Endothelial cell (in vitro differentiated cells): ENCODE measurements around the gene ACKR4. TPM values are rescaled to one million over a fixed set of nuclear protein-coding genes. Genes with fewer than 3 reads are reported as not detected.

ENCODE experiments used
- DNase-seq: peaks from one replicate; pipeline ENCODE4 v3.0.0; 2021; ENCODE audit warnings: low spot score
- H3K27ac Mint-ChIP-seq: one replicate; pipeline ENCODE4 v1.8.0; 2021; ENCODE audit warnings: mixed read lengths, inconsistent platforms; ENCODE audit not compliant: unreplicated experiment
- H3K27me3 Mint-ChIP-seq: one replicate; pipeline ENCODE4 v1.8.0; 2021; ENCODE audit warnings: mild to moderate bottlenecking, moderate library complexity, mixed read lengths, inconsistent platforms; ENCODE audit not compliant: unreplicated experiment
- H3K36me3 Mint-ChIP-seq: one replicate; pipeline ENCODE4 v1.8.0; 2021; ENCODE audit warnings: mild to moderate bottlenecking, low read depth, mixed read lengths, inconsistent platforms; ENCODE audit not compliant: unreplicated experiment
- H3K4me1 Mint-ChIP-seq: one replicate; pipeline ENCODE4 v1.8.0; 2021; ENCODE audit warnings: mild to moderate bottlenecking, mixed read lengths, inconsistent platforms; ENCODE audit not compliant: unreplicated experiment
- H3K4me3 Mint-ChIP-seq: one replicate; pipeline ENCODE4 v1.8.0; 2021; ENCODE audit warnings: mild to moderate bottlenecking, mixed read lengths, inconsistent platforms; ENCODE audit not compliant: unreplicated experiment
- H3K9me3 Mint-ChIP-seq: one replicate; pipeline ENCODE4 v1.8.0; 2021; ENCODE audit warnings: mixed read lengths, inconsistent platforms; ENCODE audit not compliant: unreplicated experiment
- CTCF ChIP-seq: fragments of 200-600 bp; sonication (generic); IDR thresholded peaks from one replicate; pipeline ENCODE4 v1.5.0; 2021; ENCODE audit warnings: antibody characterized with exemption; ENCODE audit not compliant: unreplicated experiment
- long read RNA-seq: library from polyadenylated mRNA; unstranded; transcript quantifications from one replicate; pipeline ENCODE4 v2.0.0, GENCODE V29; 2020; ENCODE audit not compliant: unreplicated experiment
- total RNA-seq: library from RNA; stranded (reverse); fragmentation: NEBNext Ultra II Directional; extraction: Animal tissue kit (Norgen Biotek cat#: 25700); gene quantifications from one replicate; pipeline ENCODE4 v1.2.1, GENCODE V29; 2021; ENCODE audit not compliant: unreplicated experiment

The ACKR4 gene
- total RNA-seq, result not detected
- long read RNA-seq, result 0 reads

GRCh38 chr3:132596816-132597433, at the start of gene ACKR4:
ACKR4 (plus strand) TSS chr3:132597270; CDS start chr3:132600398, 3,128 bp downstream.
- no peak for TF ChIP-seq CTCF
- peaks cover 5% of the 10 kb centered on the region for H3K36me3 Mint-ChIP-seq
- H3K4me1 Mint-ChIP-seq, result peaks cover 5% of the 10 kb centered on the region
- no peak within 1 kb of the TSS for H3K4me3 Mint-ChIP-seq
- DNase-seq, result no peak
- H3K9me3 Mint-ChIP-seq, result no peaks in the 10 kb centered on the region
- no peaks in the 10 kb centered on the region for H3K27me3 Mint-ChIP-seq
- H3K27ac Mint-ChIP-seq, result no peak within 1 kb of the TSS

- H3K9me3 Mint-ChIP-seq, result no peaks in the 10 kb centered on the region
- no peak overlapping the region for H3K4me3 Mint-ChIP-seq
- H3K27ac Mint-ChIP-seq, result no peak overlapping the region
Measured at GRCh38 chr3:132549169-132549568, 47.9 kb upstream of the ACKR4 start.

GRCh38 chr3:132549890-132550578, 47.0 kb upstream of the ACKR4 start:
- H3K4me3 Mint-ChIP-seq, result no peak overlapping the region

More at GRCh38 chr3:132549169-132549568, 47.9 kb upstream of the ACKR4 start:
- no peaks in the 10 kb centered on the region for H3K36me3 Mint-ChIP-seq
- peaks cover 25% of the 10 kb centered on the region for H3K4me1 Mint-ChIP-seq
- H3K27me3 Mint-ChIP-seq, result peaks cover 1% of the 10 kb centered on the region
- DNase-seq, result no peak
- no peak for TF ChIP-seq CTCF

GRCh38 chr3:132550579-132551305, 46.3 kb upstream of the ACKR4 start:
- no peaks in the 10 kb centered on the region for H3K36me3 Mint-ChIP-seq
- peaks cover 34% of the 10 kb centered on the region for H3K4me1 Mint-ChIP-seq
- H3K9me3 Mint-ChIP-seq, result no peaks in the 10 kb centered on the region
- DNase-seq, result no peak
- no peaks in the 10 kb centered on the region for H3K27me3 Mint-ChIP-seq
- no peak for TF ChIP-seq CTCF
- H3K4me3 Mint-ChIP-seq, result no peak overlapping the region
- no peak overlapping the region for H3K27ac Mint-ChIP-seq

More at GRCh38 chr3:132549890-132550578, 47.0 kb upstream of the ACKR4 start:
- peaks cover 27% of the 10 kb centered on the region for H3K4me1 Mint-ChIP-seq
- H3K27me3 Mint-ChIP-seq, result no peaks in the 10 kb centered on the region
- no peak for TF ChIP-seq CTCF
- H3K9me3 Mint-ChIP-seq, result no peaks in the 10 kb centered on the region
- no peak overlapping the region for H3K27ac Mint-ChIP-seq
- no peaks in the 10 kb centered on the region for H3K36me3 Mint-ChIP-seq
- DNase-seq, result no peak

GRCh38 chr3:132553826-132554225, 43.2 kb upstream of the ACKR4 start:
- H3K36me3 Mint-ChIP-seq, result peaks cover 3% of the 10 kb centered on the region
- no peak for TF ChIP-seq CTCF
- no peaks in the 10 kb centered on the region for H3K9me3 Mint-ChIP-seq
- peaks cover 52% of the 10 kb centered on the region for H3K4me1 Mint-ChIP-seq
- H3K27me3 Mint-ChIP-seq, result peaks cover 4% of the 10 kb centered on the region
- no peak overlapping the region for H3K4me3 Mint-ChIP-seq
- DNase-seq, result no peak
- no peak overlapping the region for H3K27ac Mint-ChIP-seq
